Measurements from ENCODE around the gene AKAP13.

Gene AKAP13

DNA sequence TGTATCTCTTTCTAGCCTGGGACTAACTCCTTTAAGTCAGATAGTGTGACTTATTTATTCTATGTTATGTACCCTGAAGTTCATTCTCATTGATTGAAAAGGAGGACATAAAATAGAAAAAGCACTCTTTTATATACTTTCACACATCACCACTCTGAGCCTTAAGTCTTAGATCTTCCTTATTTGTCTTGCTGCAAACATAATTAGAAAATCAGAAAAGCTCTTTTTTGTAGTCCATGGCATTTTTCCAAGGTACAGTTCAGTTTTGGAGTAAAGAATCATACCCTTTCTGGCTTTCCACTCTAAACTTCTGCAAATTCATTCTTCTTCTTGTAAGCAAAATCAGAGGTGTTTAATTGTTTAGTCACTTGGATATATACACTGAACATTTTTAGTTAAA, 75.5 kb downstream of the AKAP13 start:
- no peak for ATAC-seq
- peaks cover 94% of the 10 kb centered on the region for H3K4me1 Mint-ChIP-seq
- H3K9me3 Mint-ChIP-seq, result peaks cover 6% of the 10 kb centered on the region
- peak overlapping the region; percentile 92 for H3K27ac Mint-ChIP-seq
- no peaks in the 10 kb centered on the region for H3K27me3 Mint-ChIP-seq
- H3K4me3 Mint-ChIP-seq, result no peak overlapping the region
- H3K36me3 Mint-ChIP-seq, result peaks cover 14% of the 10 kb centered on the region

DNA sequence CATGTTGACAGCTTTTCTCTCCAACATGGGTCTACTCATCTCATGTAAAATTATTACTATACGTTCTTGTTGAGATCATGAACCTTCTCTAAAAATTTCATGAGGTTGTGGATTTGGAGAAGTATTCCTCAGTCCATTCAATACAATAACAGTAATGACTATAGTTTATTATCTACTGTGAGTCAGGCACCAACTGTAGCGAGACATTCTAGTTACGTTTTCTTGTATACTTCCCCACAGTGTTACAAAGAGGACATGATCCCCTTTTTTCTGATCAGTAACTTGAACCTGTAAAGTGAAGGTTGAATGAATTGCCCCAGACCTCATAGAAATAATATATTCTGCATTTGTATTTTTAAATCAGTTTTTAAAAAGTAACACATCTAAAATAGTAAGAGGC, 76.4 kb downstream of the AKAP13 start:
- H3K27ac Mint-ChIP-seq, result peak overlapping the region; percentile 92
- H3K9me3 Mint-ChIP-seq, result no peaks in the 10 kb centered on the region
- peak overlapping the region; percentile 38 for H3K4me3 Mint-ChIP-seq
- H3K36me3 Mint-ChIP-seq, result peaks cover 5% of the 10 kb centered on the region
- no peaks in the 10 kb centered on the region for H3K27me3 Mint-ChIP-seq
- peaks cover 92% of the 10 kb centered on the region for H3K4me1 Mint-ChIP-seq
- peak; percentile 90 for ATAC-seq

DNA sequence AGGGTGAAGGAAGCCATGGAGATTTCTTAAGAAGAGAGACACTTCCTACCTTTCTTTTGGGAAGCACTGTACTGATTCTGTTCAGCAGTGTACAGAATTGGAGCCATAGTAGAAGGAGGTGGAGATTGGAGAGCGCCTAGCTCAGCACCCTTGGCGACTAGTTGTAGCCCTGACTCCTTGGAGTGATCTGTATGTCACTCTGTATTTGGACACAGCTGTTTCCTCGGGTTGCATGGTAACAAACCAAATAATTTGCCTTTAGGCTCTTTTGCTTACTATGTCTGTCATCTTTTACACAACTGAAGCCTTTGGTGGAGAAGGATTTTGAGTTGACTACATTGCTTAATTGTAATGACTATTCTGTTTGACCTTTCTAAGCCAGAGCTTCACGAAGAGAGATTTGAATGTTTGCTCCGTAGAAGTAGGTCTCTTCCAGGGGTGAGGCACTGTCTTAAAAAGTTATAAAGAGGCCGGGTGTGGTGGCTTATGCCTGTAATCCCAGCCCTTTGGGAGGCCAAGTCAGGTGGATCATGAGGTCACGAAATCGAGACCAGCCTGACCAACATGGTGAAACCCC, 77.1 kb downstream of the AKAP13 start:
- Mint-ChIP-seq H3K36me3 (peaks cover 4% of the 10 kb centered on the region), H3K4me3 (peak overlapping the region; percentile 38), H3K4me1 (peaks cover 92% of the 10 kb centered on the region), H3K9me3 (no peaks in the 10 kb centered on the region), H3K27ac (peak overlapping the region; percentile 92), H3K27me3 (no peaks in the 10 kb centered on the region)
- ATAC-seq, result peak; percentile 85

DNA sequence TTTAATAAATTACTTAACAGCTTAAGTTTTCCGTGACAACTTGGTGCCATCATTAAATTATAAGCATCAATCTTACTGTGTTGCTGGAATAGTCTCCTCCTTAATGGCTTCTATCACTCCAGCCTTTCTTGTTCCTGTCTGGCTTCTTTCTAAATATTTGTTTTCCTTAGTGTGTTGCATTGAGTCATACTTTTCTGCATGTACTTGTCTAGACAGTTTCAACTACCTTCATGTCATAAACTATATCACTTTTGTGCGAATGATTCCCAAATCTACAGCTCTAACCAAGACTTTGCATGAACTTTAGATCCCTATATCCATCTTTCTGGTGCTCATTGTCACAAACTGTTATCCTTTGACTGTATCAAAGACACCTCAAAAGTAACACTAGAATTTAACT, 78.4 kb downstream of the AKAP13 start:
- H3K4me1 Mint-ChIP-seq, result peaks cover 89% of the 10 kb centered on the region
- no peak for ATAC-seq
- H3K4me3 Mint-ChIP-seq, result no peak overlapping the region
- H3K27ac Mint-ChIP-seq, result peak overlapping the region; percentile 62
- no peaks in the 10 kb centered on the region for H3K9me3 Mint-ChIP-seq
- peaks cover 4% of the 10 kb centered on the region for H3K36me3 Mint-ChIP-seq
- H3K27me3 Mint-ChIP-seq, result no peaks in the 10 kb centered on the region

DNA sequence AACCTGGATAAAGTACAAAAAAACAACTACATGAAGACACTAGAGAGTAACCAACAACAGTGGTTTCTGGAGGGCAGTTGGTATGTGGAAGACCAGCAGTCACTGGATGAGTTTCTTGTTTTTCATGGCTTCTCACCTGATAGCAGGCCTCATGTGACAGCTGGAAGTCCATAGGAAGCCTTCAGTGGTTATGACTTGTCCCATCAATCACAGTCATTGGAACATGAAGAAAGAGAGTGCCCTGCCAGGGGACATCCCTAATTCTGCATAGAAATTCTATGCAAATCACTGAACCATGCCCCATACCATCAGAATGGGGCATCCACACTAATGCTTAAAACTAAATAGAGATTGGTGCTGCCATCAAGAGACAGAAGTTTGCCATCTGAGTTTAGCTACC, 81.6 kb downstream of the AKAP13 start:
- peak overlapping the region; percentile 33 for H3K27ac Mint-ChIP-seq
- H3K4me1 Mint-ChIP-seq, result peaks cover 67% of the 10 kb centered on the region
- no peak for ATAC-seq
- H3K27me3 Mint-ChIP-seq, result no peaks in the 10 kb centered on the region
- no peak overlapping the region for H3K4me3 Mint-ChIP-seq
- peaks cover 4% of the 10 kb centered on the region for H3K36me3 Mint-ChIP-seq
- no peaks in the 10 kb centered on the region for H3K9me3 Mint-ChIP-seq

DNA sequence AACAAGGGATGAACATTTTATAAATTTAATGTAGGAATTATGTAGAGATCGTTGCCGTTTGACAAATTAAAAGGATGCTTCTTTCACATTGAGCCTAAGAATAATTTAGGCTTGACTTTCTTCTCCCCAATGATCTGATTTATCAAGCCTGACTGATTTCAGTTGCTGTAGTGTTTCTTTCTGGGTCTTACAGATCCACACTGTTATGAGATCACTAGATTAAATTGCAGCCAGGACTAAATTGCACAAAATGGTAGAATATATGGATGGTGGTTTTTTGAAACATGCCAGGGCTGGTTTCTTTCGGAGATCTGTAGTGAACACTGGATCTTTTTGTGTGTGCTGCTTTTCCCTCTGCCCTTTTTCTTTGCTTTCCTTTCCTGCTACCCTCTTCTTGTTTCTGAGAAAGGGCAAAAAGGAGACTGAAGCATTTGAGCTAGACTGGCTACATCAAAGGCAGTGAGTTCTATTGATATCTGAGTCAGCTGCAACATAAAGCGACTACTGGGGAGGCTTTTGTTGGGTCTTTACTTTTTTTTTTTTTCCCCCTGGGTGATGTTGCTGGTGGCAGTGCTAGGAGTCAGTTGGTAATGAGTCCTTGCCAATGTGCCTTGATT, 83.0 kb downstream of the AKAP13 start:
- Mint-ChIP-seq H3K4me3 (no peak overlapping the region), H3K36me3 (peaks cover 4% of the 10 kb centered on the region), H3K9me3 (no peaks in the 10 kb centered on the region), H3K27ac (peak overlapping the region; percentile 20), H3K27me3 (no peaks in the 10 kb centered on the region), H3K4me1 (peaks cover 72% of the 10 kb centered on the region)
- no peak for ATAC-seq

DNA sequence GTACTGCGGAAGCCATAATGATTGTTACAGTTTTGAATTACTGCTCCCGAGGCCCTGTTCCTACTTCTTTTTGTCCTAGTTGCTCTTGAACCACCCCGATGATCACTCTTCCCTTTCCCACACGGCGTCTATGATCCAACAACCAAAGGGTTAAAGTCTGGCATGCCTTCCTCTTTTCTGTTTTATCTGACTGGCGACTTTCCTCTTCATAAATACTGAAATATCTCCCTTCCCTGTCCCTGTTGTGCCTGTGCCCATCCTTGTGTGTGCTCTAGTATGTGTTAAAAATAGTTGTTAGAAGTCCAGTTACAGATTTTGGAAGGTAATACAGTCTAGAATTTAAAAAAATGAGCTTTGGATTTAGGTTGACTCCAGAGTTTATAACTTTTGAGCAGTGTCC, 83.6 kb downstream of the AKAP13 start:
- H3K27ac Mint-ChIP-seq, result peak overlapping the region; percentile 20
- no peak for ATAC-seq
- H3K4me3 Mint-ChIP-seq, result no peak overlapping the region
- no peaks in the 10 kb centered on the region for H3K27me3 Mint-ChIP-seq
- H3K36me3 Mint-ChIP-seq, result peaks cover 4% of the 10 kb centered on the region
- no peaks in the 10 kb centered on the region for H3K9me3 Mint-ChIP-seq
- peaks cover 71% of the 10 kb centered on the region for H3K4me1 Mint-ChIP-seq

DNA sequence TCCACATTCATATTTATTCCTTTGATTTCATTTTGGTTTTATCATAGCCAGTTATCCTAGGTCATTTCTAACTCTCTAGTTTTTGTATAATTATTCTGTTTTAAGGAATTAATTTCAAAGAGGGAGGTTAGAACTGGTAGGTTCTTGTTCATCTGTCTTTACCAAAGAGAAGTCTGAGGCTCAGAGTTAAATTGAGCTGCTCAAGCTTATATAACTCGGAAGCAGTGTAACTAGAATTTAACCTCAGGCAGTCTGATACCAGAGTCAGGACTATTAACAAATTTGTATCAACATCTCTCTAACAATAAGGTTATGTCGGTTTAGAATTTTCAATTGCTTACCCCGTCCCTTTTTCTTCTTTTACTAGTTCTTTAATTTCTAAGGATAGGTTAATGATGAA, 84.1 kb downstream of the AKAP13 start:
- Mint-ChIP-seq H3K4me3 (no peak overlapping the region), H3K9me3 (no peaks in the 10 kb centered on the region), H3K27ac (peak overlapping the region; percentile 20), H3K36me3 (peaks cover 4% of the 10 kb centered on the region), H3K27me3 (no peaks in the 10 kb centered on the region), H3K4me1 (peaks cover 68% of the 10 kb centered on the region)
- ATAC-seq, result no peak

DNA sequence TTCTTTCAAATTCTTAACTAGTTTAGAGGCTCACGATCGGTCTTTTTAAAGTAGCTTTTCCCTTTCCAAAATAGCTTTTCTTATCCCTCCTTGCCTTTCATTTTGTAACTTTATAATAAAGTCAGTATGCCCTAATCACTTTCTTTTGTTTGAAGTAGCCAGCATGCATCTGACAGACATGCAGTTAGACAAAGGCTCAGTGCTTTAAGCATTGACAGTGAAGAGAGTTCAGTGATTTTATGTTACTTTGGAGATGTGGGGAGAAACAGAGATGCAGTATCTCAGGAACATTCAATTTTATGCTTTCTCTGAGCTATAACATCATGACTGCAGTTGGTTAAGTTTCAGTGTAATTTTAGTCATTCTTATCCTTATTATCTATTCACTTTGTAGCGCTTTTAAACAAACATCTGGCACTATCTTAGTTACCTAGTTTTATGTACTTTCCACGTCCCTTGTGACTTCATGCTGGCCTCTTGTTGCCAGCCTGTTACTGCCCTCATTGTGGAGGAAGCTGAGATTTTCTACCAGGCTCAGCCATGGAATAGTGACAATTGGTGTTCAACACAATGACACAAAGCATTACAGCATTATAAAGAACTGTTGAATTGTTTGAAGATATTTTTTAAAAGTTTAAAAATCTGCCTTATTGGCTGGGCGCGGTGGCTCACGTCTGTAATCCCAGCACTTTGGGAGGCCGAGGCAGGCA, 90.3 kb downstream of the AKAP13 start:
- no peak overlapping the region for H3K27ac Mint-ChIP-seq
- H3K9me3 Mint-ChIP-seq, result no peaks in the 10 kb centered on the region
- H3K4me3 Mint-ChIP-seq, result no peak overlapping the region
- H3K27me3 Mint-ChIP-seq, result no peaks in the 10 kb centered on the region
- no peak for ATAC-seq
- H3K4me1 Mint-ChIP-seq, result peaks cover 81% of the 10 kb centered on the region
- no peaks in the 10 kb centered on the region for H3K36me3 Mint-ChIP-seq

DNA sequence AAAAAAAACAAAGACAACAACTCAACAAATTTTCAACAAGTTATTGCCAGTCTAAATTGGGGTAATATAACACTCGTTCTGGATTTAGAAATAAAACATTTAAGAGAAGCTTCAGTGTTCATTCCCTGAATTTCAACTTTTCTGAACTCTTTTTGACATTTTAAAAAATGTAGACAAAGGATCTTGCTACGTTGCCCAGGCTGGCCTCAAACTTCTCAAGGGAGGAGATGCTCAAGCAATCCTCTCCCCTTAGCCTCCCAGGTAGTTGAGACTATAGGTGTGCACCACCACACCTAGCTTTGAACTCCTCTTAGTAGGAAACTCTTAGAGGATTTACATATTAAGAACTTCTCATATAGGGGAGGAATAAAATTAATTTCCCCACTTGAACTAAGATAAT, 91.9 kb downstream of the AKAP13 start:
- ATAC-seq, result no peak
- H3K27ac Mint-ChIP-seq, result no peak overlapping the region
- H3K9me3 Mint-ChIP-seq, result no peaks in the 10 kb centered on the region
- no peaks in the 10 kb centered on the region for H3K36me3 Mint-ChIP-seq
- H3K4me3 Mint-ChIP-seq, result no peak overlapping the region
- H3K27me3 Mint-ChIP-seq, result no peaks in the 10 kb centered on the region
- H3K4me1 Mint-ChIP-seq, result peaks cover 90% of the 10 kb centered on the region

DNA sequence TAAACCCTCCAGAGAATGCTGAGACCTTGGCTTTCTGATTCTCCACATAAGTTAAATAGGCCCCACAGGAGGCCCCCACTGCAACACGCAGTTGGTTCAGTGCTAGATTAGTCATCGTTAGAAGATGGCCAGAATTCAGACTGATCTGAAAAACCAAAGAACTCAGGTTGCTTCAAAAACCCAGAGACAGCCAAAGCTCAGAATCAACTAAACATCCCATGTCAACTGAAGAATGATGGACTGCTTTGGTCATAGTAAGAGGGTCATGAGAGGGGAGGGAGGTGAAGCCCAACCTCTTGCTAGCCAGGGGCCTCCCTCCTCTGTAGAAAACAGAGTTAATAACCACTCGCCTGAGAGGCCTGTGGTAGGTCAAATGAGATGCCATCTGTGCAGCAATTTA, 93.1 kb downstream of the AKAP13 start:
- H3K27ac Mint-ChIP-seq, result peak overlapping the region; percentile 77
- H3K27me3 Mint-ChIP-seq, result no peaks in the 10 kb centered on the region
- H3K36me3 Mint-ChIP-seq, result peaks cover 5% of the 10 kb centered on the region
- no peak overlapping the region for H3K4me3 Mint-ChIP-seq
- peaks cover 90% of the 10 kb centered on the region for H3K4me1 Mint-ChIP-seq
- H3K9me3 Mint-ChIP-seq, result no peaks in the 10 kb centered on the region
- peak; percentile 42 for ATAC-seq

DNA sequence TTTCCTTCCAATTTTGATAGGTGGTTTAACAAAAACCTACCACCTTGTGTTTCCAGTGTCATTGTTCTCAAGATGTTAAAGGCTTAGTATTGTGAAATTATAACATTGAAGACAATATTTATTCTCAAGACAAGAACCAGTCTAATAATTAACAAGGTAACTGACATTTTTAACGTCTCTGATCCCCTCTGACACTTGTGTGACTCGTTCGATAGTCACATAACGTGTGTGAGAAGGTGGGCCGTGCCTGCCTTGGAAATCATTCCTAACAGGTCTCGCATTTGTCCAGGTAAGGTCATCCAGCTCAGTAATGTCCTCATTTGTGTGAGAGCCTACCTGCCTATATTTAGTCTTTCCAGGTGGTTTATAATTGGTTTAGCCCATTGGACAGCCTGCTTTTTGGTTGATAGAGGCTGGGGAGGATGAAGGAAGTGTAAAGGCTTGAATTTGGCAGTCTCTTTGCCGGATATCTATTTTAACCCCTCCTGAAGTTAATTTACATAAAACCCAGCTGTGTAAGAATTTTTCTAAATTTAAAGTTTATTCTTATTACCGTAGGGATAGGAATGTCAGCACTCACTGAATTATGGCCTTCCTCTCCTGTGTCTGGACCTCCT, 94.4 kb downstream of the AKAP13 start:
- peaks cover 94% of the 10 kb centered on the region for H3K4me1 Mint-ChIP-seq
- H3K4me3 Mint-ChIP-seq, result peak overlapping the region; percentile 32
- no peaks in the 10 kb centered on the region for H3K27me3 Mint-ChIP-seq
- peak overlapping the region; percentile 77 for H3K27ac Mint-ChIP-seq
- no peaks in the 10 kb centered on the region for H3K9me3 Mint-ChIP-seq
- H3K36me3 Mint-ChIP-seq, result peaks cover 5% of the 10 kb centered on the region
- peak; percentile 78 for ATAC-seq

DNA sequence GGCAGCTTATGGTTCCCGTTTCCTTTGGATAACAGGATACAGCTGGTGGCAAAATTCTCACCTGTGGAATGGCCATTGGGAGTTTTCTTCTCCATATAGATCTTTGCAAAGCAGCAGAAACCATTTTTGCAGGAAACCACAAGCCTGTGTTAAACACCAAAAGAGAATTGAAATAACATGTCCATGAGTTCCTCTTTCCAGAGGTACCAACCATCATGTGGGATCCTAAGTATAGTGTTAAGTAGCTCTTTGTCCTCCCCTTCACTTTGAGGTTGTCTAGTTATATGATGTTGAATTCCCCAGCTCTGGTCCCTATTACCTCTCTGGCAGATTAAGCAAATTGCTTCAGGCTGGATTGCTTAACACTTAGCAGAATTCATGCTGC, 94.9 kb downstream of the AKAP13 start:
- Mint-ChIP-seq H3K4me3 (peak overlapping the region; percentile 32), H3K9me3 (no peaks in the 10 kb centered on the region), H3K27ac (peak overlapping the region; percentile 77), H3K36me3 (peaks cover 5% of the 10 kb centered on the region), H3K4me1 (peaks cover 91% of the 10 kb centered on the region), H3K27me3 (no peaks in the 10 kb centered on the region)
- ATAC-seq, result peak; percentile 91

DNA sequence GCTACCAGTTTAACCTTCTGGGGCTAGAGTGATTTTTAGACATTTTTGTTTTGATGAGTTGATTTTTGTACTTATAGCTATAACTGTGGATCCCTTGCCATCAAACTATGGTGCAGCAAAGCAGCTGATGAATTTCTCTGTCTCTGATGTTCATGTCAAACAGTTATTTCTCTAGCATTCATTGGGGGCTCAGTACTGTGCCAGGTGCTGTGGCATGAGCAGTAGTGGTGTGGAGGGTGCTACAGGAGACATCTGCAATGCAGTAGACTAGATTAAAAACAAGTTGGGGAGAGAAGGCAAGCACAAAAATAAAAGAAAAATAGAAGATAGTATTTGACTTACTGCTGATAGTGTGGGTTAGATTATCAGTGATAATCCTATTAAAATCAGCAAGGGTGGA, 95.3 kb downstream of the AKAP13 start:
- Mint-ChIP-seq H3K36me3 (peaks cover 5% of the 10 kb centered on the region), H3K27me3 (no peaks in the 10 kb centered on the region), H3K4me1 (peaks cover 91% of the 10 kb centered on the region), H3K4me3 (no peak overlapping the region), H3K9me3 (no peaks in the 10 kb centered on the region), H3K27ac (peak overlapping the region; percentile 77)
- no peak for ATAC-seq

DNA sequence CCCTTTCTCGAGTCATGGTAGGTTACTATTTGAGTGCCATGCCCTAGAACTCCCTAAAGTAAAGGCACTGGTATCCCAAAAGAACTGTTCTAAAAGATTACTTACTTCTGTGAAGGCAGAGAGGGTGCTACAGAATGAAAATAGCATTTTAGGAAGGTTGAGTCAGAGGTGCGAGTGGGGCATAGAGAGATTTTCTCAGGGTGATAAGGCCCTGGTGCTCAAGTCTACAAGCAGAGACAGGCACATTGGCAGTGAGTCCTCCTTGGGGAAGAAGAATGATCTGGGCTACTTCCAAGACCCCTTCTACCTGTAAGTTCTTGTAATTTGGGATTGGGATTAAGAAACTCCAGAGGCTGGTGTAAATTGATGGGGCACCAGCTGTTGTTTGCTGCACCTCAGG, 96.7 kb downstream of the AKAP13 start:
- H3K9me3 Mint-ChIP-seq, result no peaks in the 10 kb centered on the region
- no peak for ATAC-seq
- H3K27me3 Mint-ChIP-seq, result no peaks in the 10 kb centered on the region
- peaks cover 95% of the 10 kb centered on the region for H3K4me1 Mint-ChIP-seq
- H3K27ac Mint-ChIP-seq, result peak overlapping the region; percentile 35
- H3K36me3 Mint-ChIP-seq, result peaks cover 5% of the 10 kb centered on the region
- H3K4me3 Mint-ChIP-seq, result no peak overlapping the region

DNA sequence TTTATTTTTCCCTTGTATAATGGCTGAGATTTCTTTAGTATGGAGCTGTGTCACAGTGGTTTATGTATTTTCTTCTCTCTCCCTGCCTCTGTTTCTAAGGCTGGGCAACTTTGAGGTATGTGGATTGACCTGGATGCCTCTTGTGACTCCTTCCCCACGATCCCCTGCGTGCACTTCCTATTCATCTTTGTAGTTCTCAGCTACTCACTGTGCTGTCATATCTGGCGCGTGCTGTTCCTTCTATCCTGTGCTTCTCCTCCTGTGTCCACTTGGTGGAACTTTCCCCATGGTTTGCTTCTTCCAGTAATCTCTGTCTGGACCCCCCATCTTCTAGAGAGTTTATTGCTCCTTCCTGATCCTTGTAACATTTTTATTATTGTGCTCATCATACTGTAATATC, 97.3 kb downstream of the AKAP13 start:
- ATAC-seq, result no peak
- Mint-ChIP-seq H3K4me3 (no peak overlapping the region), H3K36me3 (peaks cover 5% of the 10 kb centered on the region), H3K27me3 (no peaks in the 10 kb centered on the region), H3K9me3 (no peaks in the 10 kb centered on the region), H3K27ac (peak overlapping the region; percentile 35), H3K4me1 (peaks cover 95% of the 10 kb centered on the region)

Data from stimulated activated memory B cell treated with anti-CD40 and anti-IgM and Interleukin-4, amounts not matched to agents 10 μg/mL and 1 μg/mL and 100 μg/mL, for 72 hours (primary cell).